Duodenal mucosa (tissue), 2 donors: ENCODE measurements around the gene KCNMB2.

Source experiments
- H3K27ac ChIP-seq: one replicate; pipeline ENCODE4 v1.7.0; 2013; ENCODE audit warnings: low read depth, low read length
- H3K27me3 ChIP-seq, 2 donors: one replicate each; pipeline ENCODE4 v1.7.0; 2013; ENCODE audit warnings: low read length in 2 of 2, control low read depth in 1 of 2; ENCODE audit not compliant: insufficient read depth in 2 of 2, control insufficient read depth in 1 of 2
- H3K36me3 ChIP-seq, 2 donors: one replicate each; pipeline ENCODE4 v1.7.0; 2013; ENCODE audit warnings: low read length in 2 of 2, control low read depth in 1 of 2; ENCODE audit not compliant: insufficient read depth in 2 of 2, control insufficient read depth in 1 of 2
- H3K4me1 ChIP-seq, 2 donors: one replicate each; pipeline ENCODE4 v1.7.0; 2013; ENCODE audit warnings: low read length in 2 of 2, control low read depth in 1 of 2; ENCODE audit not compliant: insufficient read depth in 2 of 2, control insufficient read depth in 1 of 2
- H3K4me3 ChIP-seq, 2 donors: one replicate each; pipeline ENCODE4 v1.7.0; 2013; ENCODE audit warnings: low read length in 2 of 2, low read depth in 1 of 2
- H3K9ac ChIP-seq, 2 donors: one replicate each; pipeline ENCODE4 v1.7.0; 2013; ENCODE audit warnings: low read length in 2 of 2, low read depth in 1 of 2
- H3K9me3 ChIP-seq, 2 donors: one replicate each; pipeline ENCODE4 v1.7.0; 2013; ENCODE audit warnings: low read length in 2 of 2, control low read depth in 1 of 2; ENCODE audit not compliant: control insufficient read depth in 1 of 2

The KCNMB2 gene

DNA sequence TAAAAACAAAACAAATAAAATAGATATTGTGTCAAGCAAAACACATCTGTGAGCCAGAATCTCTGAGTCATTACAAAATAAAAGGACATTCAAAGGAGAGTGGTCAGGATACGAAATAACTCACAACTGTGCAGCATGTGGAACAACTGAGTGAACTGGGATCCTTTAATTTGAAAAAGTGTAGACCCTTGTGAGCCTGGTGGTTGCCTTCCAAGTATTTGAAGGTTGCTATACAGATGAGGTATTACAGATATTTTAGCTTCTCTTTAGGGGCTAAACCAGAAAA, 26.7 kb downstream of the KCNMB2 start:
- Histone ChIP-seq H3K4me1 (no peaks in the 10 kb centered on the region), H3K36me3 (no peaks in the 10 kb centered on the region), H3K9me3 (no peaks in the 10 kb centered on the region), H3K27ac (no peak overlapping the region), H3K4me3 (no peak overlapping the region), H3K27me3 (no peaks in the 10 kb centered on the region), H3K9ac (no peak overlapping the region)

DNA sequence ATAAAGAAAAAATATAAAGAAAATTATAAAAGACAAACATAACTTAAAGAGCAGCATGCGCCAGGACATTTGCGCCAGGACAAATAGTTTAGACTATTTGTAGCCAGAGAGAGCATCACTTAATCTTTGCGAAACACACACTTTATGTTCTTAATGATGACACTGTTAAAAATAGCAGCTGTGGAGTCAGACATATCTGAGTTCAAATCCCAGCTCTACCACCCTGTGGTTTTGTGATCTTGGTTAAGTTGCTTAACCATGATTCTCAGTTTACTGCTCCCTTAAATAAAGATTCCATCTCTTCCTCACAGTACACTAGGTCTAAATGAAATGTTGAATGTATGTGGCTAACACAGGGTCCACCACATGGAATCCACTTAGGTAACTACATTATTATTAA, 31.4 kb downstream of the KCNMB2 start:
- Histone ChIP-seq H3K36me3 (no peaks in the 10 kb centered on the region), H3K27ac (no peak overlapping the region), H3K27me3 (no peaks in the 10 kb centered on the region), H3K4me1 (peaks cover 0 to 5% of the 10 kb centered on the region in 2 donors), H3K4me3 (no peak overlapping the region), H3K9ac (no peak overlapping the region), H3K9me3 (no peaks in the 10 kb centered on the region)

DNA sequence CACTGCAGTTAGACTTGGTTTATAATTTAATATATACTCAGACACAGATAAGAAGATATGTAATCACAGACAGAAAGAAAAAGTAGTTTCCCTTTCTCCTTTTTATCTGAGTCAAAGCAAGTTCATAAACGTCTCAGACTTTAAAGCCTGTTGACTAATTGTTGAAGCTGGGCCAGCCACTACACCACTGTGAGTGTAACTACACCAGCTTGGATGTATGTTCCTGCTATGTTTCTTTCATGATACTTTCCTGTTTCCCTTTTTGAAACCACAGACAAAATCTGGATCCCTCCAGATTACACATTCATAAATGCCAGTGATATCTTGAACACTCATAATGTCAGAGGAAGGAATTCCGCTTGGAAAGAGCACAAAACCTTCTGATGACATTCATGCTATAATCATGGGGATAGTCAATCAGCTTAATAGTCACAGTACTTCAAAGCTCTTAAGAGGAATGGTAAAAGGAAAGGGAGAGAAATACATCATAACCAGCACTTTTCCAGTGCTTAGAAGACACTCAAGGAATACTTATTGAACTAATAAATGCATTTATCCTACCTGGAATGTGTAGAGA, 32.0 kb downstream of the KCNMB2 start:
- no peak overlapping the region for H3K4me3 ChIP-seq
- no peak overlapping the region for H3K9ac ChIP-seq
- H3K27me3 ChIP-seq: no peaks in the 10 kb centered on the region
- H3K4me1 ChIP-seq: peaks cover 0 to 5% of the 10 kb centered on the region in 2 donors
- H3K36me3 ChIP-seq: no peaks in the 10 kb centered on the region
- H3K9me3 ChIP-seq: no peaks in the 10 kb centered on the region
- no peak overlapping the region for H3K27ac ChIP-seq

DNA sequence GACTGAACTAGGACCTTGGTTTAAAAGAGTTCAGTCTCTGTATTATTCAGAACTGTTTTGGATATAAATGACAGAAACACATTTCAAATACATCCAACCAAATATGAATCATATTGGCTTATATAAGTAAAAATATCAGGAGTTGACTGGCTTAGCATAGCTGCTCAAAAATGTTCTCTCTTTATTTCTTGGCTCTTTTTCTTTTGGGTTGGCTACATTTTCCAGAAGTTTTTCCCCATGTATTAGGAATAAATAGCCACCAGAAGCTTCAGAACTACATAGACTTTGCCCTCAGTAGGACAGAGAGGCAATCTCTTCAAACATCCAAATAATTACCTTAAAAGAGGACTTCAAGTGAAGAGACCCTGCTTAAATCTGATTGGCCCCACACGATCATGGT, 32.7 kb downstream of the KCNMB2 start:
- H3K9ac ChIP-seq: no peak overlapping the region
- H3K9me3 ChIP-seq: no peaks in the 10 kb centered on the region
- H3K27me3 ChIP-seq: no peaks in the 10 kb centered on the region
- no peaks in the 10 kb centered on the region for H3K36me3 ChIP-seq
- H3K4me3 ChIP-seq: no peak overlapping the region
- peaks cover 0 to 5% of the 10 kb centered on the region in 2 donors for H3K4me1 ChIP-seq
- no peak overlapping the region for H3K27ac ChIP-seq

DNA sequence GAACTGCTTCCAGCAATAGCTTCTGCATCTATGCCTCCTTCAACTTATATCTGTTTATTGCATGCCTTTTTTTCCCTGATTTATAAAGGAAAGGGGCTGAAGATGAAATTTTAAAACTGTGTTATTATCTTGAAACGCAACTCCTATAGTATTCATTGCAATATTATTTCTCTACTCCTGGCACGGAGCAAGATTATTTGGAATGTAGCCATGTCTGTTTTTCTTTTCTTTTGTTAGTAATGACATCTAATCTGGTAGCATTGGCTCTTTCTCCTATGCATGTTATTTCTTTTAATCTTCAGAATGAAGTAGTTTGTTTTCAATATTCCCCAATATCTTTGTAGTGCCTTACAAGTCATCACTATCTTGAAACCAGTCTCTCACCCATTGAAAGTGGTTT, 33.6 kb downstream of the KCNMB2 start:
- Histone ChIP-seq H3K9ac (no peak overlapping the region), H3K9me3 (no peaks in the 10 kb centered on the region), H3K4me1 (peaks cover 0 to 5% of the 10 kb centered on the region in 2 donors), H3K4me3 (no peak overlapping the region), H3K27me3 (no peaks in the 10 kb centered on the region), H3K27ac (no peak overlapping the region), H3K36me3 (no peaks in the 10 kb centered on the region)

DNA sequence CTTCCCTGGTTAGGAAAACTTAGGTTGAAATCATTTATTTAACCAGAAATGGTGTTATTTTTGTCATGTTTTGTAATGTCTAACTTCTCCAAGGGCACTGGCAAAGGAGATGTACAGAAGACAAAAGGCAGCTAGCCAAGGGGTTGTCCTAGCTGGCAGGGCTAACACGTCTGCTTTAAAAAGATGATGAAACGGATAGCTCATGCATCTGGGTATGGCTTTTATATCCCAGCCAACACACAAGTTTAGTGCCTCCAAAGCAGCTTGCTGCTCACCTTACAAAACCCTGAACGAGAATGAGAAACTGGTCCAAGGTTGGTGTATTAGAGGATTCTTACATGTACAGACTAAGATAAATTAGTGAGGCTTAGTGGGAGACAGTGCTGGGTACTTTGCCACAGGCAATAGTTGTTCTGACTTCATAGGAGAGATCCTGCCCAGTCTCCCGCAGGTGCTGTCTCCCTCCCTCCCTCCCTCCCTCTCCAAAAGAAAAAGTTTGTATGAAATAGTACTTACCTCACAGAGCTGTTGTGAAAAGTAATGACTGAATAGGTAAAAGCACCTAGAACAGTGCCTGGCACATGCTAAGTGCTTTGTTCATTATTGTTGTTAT, 47.8 kb downstream of the KCNMB2 start:
- Histone ChIP-seq H3K36me3 (no peaks in the 10 kb centered on the region), H3K4me3 (no peak overlapping the region), H3K9ac (no peak overlapping the region), H3K27ac (no peak overlapping the region), H3K9me3 (no peaks in the 10 kb centered on the region), H3K4me1 (no peaks in the 10 kb centered on the region), H3K27me3 (no peaks in the 10 kb centered on the region)

DNA sequence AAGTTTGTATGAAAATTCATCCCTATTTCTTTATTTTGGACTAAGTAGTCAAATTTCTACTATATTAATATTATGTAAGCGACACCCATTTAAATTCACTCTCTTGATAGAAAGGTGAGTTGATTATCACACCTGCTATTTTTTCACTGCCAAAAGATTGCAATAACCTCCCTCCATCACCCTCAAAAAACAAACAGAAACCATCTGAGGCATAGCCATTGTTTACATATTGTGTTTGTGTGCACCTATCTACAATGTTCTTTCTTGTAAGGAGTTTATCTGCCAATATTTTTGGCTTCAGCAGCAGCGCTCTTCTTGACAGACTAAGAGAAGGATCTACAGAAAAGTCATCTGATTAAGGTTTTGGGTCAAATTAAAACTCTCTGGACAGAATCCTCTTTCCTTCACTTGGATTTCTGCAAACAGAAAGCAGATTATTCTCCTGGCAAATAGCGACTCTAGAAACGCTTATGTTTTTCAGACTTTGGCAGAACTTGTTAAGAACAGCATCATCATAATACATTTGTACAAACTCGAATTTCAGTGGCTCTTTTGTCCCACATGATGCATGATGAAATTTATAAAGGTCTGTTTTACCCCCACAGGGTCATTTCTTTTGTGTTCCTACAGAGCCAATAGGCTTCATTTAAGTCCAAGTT, 48.6 kb downstream of the KCNMB2 start:
- Histone ChIP-seq H3K27me3 (no peaks in the 10 kb centered on the region), H3K27ac (no peak overlapping the region), H3K9me3 (no peaks in the 10 kb centered on the region), H3K36me3 (no peaks in the 10 kb centered on the region), H3K4me3 (no peak overlapping the region), H3K9ac (no peak overlapping the region), H3K4me1 (no peaks in the 10 kb centered on the region)

DNA sequence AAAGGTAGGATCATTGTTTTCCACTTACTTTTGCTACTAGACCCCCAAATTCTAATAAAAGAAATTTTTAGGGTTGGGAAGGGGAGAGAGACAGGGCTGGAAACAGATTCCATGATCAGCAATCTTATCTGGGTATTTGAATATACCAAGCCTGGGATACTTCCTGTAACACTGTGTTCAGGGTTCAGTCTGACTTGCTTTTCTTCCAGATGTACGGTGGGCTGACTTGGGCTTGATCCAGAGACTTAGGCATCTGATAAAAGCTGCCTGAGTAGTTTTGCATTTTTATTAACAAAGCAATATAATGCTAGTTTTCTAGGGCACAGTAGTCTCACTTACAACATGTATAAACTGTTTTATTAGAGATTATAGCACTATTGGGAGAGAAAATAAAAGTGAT, 49.2 kb downstream of the KCNMB2 start:
- Histone ChIP-seq H3K4me1 (no peaks in the 10 kb centered on the region), H3K9ac (no peak overlapping the region), H3K27me3 (no peaks in the 10 kb centered on the region), H3K9me3 (no peaks in the 10 kb centered on the region), H3K4me3 (no peak overlapping the region), H3K36me3 (no peaks in the 10 kb centered on the region), H3K27ac (no peak overlapping the region)

DNA sequence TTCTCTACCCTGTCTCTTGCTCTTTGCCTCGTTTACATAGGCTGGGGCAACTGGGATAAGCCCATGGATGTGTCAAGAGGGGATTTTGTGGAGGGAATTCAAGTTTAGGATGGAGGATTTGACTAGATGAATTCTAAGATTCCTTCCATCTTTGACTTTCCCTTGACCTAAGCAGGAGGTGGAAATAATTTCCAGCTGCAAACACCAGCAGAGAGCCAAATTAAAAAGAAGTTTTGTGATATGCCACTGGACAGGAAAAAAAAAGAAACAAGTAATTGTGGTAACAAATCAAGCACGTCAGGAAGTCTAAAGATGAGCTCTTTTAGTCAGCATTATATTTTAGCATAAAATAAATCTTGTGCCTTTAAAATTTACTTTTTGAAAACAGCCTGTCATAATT, 49.8 kb downstream of the KCNMB2 start:
- no peaks in the 10 kb centered on the region for H3K4me1 ChIP-seq
- no peak overlapping the region for H3K27ac ChIP-seq
- no peak overlapping the region for H3K4me3 ChIP-seq
- no peaks in the 10 kb centered on the region for H3K27me3 ChIP-seq
- H3K36me3 ChIP-seq: no peaks in the 10 kb centered on the region
- no peak overlapping the region for H3K9ac ChIP-seq
- H3K9me3 ChIP-seq: no peaks in the 10 kb centered on the region

DNA sequence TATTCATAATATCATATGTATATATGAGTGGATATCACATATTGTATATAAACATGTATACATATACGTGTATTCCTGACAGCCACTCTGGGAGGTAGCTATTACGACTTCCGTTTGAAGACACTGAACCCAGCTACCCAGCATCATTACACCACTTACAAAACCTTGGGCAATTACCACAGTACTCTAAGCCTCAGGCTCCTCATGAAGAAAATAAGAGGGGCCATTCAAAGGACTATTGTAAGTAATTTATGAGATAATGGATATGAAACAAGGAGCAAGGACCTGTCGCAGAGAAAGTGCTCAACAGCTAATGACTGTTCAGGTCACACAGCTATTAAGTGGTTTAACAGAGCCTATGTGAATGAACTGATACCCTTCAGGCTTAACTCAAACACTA, 52.4 kb downstream of the KCNMB2 start:
- no peak overlapping the region for H3K27ac ChIP-seq
- H3K27me3 ChIP-seq: no peaks in the 10 kb centered on the region
- H3K9me3 ChIP-seq: no peaks in the 10 kb centered on the region
- H3K36me3 ChIP-seq: no peaks in the 10 kb centered on the region
- no peak overlapping the region for H3K4me3 ChIP-seq
- no peaks in the 10 kb centered on the region for H3K4me1 ChIP-seq
- H3K9ac ChIP-seq: no peak overlapping the region
